ENCODE data around the gene ACOT7. TPM values are rescaled to one million over a fixed set of nuclear protein-coding genes. Genes with fewer than 3 reads are reported as not detected.

The ACOT7 gene
- total and polyA plus RNA-seq, 2 donors (not counting 1 experiment from before 2014, with no cell fraction given), result 4.2 to 4.6 TPM

DNA sequence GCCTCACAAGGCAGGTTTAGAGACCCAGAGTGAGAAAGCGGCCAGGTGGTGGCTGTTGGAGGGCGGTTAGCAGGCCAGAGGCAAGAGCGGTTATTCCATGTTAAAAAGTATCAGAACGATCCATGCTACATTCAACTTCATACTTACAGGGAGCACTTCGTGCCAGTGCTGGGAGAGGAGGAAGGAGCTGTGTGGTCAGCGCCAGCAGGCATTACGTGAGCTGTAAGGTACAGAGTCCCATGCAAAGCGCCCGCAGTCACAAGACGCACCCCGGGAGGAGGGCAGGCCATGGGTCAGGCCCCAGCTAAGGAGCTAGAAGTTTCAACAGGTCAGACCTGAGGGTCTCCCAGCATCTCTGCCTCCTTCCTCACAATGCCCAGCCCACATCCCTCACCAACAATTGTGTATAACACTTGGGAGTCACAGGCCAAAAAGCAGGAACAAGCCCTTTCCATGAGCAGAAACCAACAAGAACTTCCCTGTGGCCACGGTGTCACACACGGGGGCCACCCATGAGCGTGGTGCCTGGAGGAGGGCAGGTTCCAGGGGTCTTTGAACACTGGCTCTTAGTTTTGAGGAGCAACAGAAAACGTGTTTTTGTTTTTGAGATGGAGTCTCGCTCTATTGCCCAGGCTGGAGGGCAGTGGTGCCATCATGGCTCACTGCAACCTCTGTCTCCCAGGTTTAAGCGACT, 110.8 kb downstream of the ACOT7 start:
- TF ChIP-seq EZH2 (IDR thresholded peaks at IDR 0.05; ENCODE audit: borderline replicate concordance, insufficient read depth, low read depth, low read length, poor library complexity, severe bottlenecking) (no peak), CTCF (IDR thresholded peaks at IDR 0.05) (no peak)
- DNase-seq, result no peak

GRCh38 chr1:6281511-6282402, 111.8 kb downstream of the ACOT7 start:
- Mint-ChIP-seq H3K27ac (no peak overlapping the region), H3K4me1 (no peaks in the 10 kb centered on the region), H3K9me3 (ENCODE audit: insufficient read depth) (no peaks in the 10 kb centered on the region), H3K27me3 (no peaks in the 10 kb centered on the region), H3K4me3 (no peak overlapping the region)
- no peaks in the 10 kb centered on the region for H3K9me3 ChIP-seq (ENCODE audit: control extremely low read depth in 1 of 3, control insufficient read depth in 2 of 3, insufficient read depth in 1 of 3, low read length in 2 of 3)
- H3K4me1 ChIP-seq (ENCODE audit: control insufficient read depth in 2 of 2, insufficient read depth in 2 of 2, low read length in 2 of 2), result no peaks in the 10 kb centered on the region
- H3K4me3 ChIP-seq (ENCODE audit: control extremely low read depth in 1 of 5, extremely low read depth in 1 of 5, insufficient read depth in 1 of 5, low read depth in 2 of 5, low read length in 4 of 5), result no peak overlapping the region
- H4K20me1 ChIP-seq (ENCODE audit: control insufficient read depth, insufficient read depth, low read length, poor library complexity, severe bottlenecking), result no peaks in the 10 kb centered on the region
- H3K27me3 ChIP-seq (replicated peaks in 1 of 4; ENCODE audit: control extremely low read depth in 1 of 4, control insufficient read depth in 3 of 4, insufficient read depth in 4 of 4, low read length in 3 of 4), result no peaks in the 10 kb centered on the region
- no peaks in the 10 kb centered on the region for H3K36me3 ChIP-seq (replicated peaks in 1 of 2; ENCODE audit: control extremely low read depth in 1 of 2, control insufficient read depth in 1 of 2, extremely low read depth in 1 of 2, insufficient read depth in 2 of 2, low read length in 1 of 2)
- H3K27ac ChIP-seq (ENCODE audit: low read length in 2 of 2), result no peak overlapping the region
- ATAC-seq (ENCODE audit: low read depth) (no peak), DNase-seq (no peak)
- no peaks in the 10 kb centered on the region for H3K79me2 ChIP-seq (ENCODE audit: control insufficient read depth, insufficient read depth, low read length)
- H3K9ac ChIP-seq (ENCODE audit: low read length), result no peak overlapping the region
- intact Hi-C loops (cut with micrococcal nuclease), result no loop called here
- no peak overlapping the region for H2AFZ ChIP-seq (ENCODE audit: insufficient read depth, low read depth, low read length, poor library complexity, severe bottlenecking)
- no peak overlapping the region for H3K4me2 ChIP-seq (replicated peaks; ENCODE audit: low read depth, low read length, poor library complexity, severe bottlenecking)
- TF ChIP-seq CTCF (IDR thresholded peaks at IDR 0.05), result no peak
- no peak for TF ChIP-seq EZH2 (IDR thresholded peaks at IDR 0.05; ENCODE audit: borderline replicate concordance, insufficient read depth, low read depth, low read length, poor library complexity, severe bottlenecking)
- ChIA-PET POLR2A (no interaction called here), CTCF (no interaction called here)
- 91% methylated on average over 19 of the region's 19 CpGs for WGBS (ENCODE audit: insufficient coverage)

More for the DNA sequence above, 110.8 kb downstream of the ACOT7 start:
- Mint-ChIP-seq H3K9me3 (ENCODE audit: insufficient read depth) (no peaks in the 10 kb centered on the region), H3K4me3 (no peak overlapping the region), H3K27me3 (no peaks in the 10 kb centered on the region), H3K4me1 (no peaks in the 10 kb centered on the region), H3K27ac (no peak overlapping the region)
- no peak overlapping the region for H3K4me2 ChIP-seq (replicated peaks; ENCODE audit: low read depth, low read length, poor library complexity, severe bottlenecking)
- H4K20me1 ChIP-seq (ENCODE audit: control insufficient read depth, insufficient read depth, low read length, poor library complexity, severe bottlenecking), result no peaks in the 10 kb centered on the region
- H3K9ac ChIP-seq (ENCODE audit: low read length), result no peak overlapping the region
- no peak overlapping the region for H3K4me3 ChIP-seq (ENCODE audit: control extremely low read depth in 1 of 5, extremely low read depth in 1 of 5, insufficient read depth in 1 of 5, low read depth in 2 of 5, low read length in 4 of 5)
- no peaks in the 10 kb centered on the region for H3K4me1 ChIP-seq (ENCODE audit: control insufficient read depth in 2 of 2, insufficient read depth in 2 of 2, low read length in 2 of 2)
- POLR2A ChIA-PET, result no interaction called here
- H3K36me3 ChIP-seq (replicated peaks in 1 of 2; ENCODE audit: control extremely low read depth in 1 of 2, control insufficient read depth in 1 of 2, extremely low read depth in 1 of 2, insufficient read depth in 2 of 2, low read length in 1 of 2), result no peaks in the 10 kb centered on the region
- intact Hi-C loops (cut with micrococcal nuclease), result no loop called here
- no peak overlapping the region for H2AFZ ChIP-seq (ENCODE audit: insufficient read depth, low read depth, low read length, poor library complexity, severe bottlenecking)
- ATAC-seq (ENCODE audit: low read depth), result no peak
- no peak overlapping the region for H3K27ac ChIP-seq (ENCODE audit: low read length in 2 of 2)
- CTCF ChIA-PET, result no interaction called here
- WGBS (ENCODE audit: insufficient coverage), result over 99% methylated on average over 15 of the region's 17 CpGs
- H3K27me3 ChIP-seq (replicated peaks in 1 of 4; ENCODE audit: control extremely low read depth in 1 of 4, control insufficient read depth in 3 of 4, insufficient read depth in 4 of 4, low read length in 3 of 4), result no peaks in the 10 kb centered on the region
- no peaks in the 10 kb centered on the region for H3K79me2 ChIP-seq (ENCODE audit: control insufficient read depth, insufficient read depth, low read length)
- H3K9me3 ChIP-seq (ENCODE audit: control extremely low read depth in 1 of 3, control insufficient read depth in 2 of 3, insufficient read depth in 1 of 3, low read length in 2 of 3), result no peaks in the 10 kb centered on the region
